ENCODE results near the gene PAQR9. TPM values are rescaled to one million over a fixed set of nuclear protein-coding genes. Genes with fewer than 3 reads are reported as not detected.

Gene PAQR9
- total and polyA plus RNA-seq, 2 donors from 2014 or later: 0.09 TPM; not detected in 1

- intact Hi-C loops (cut with DNase I): no loop called here
- H3K9ac ChIP-seq (ENCODE audit: low read length in 3 of 3): no peak overlapping the region
- no peaks in the 10 kb centered on the region for H3K36me3 ChIP-seq (ENCODE audit: control insufficient read depth in 2 of 3, insufficient read depth in 3 of 3, low read length in 3 of 3)
- no peak overlapping the region for H3K4me3 ChIP-seq (ENCODE audit: low read length in 3 of 3)
- no peaks in the 10 kb centered on the region for H3K4me1 ChIP-seq (ENCODE audit: control insufficient read depth in 2 of 3, insufficient read depth in 2 of 3, low read depth in 1 of 3, low read length in 3 of 3)
- DNase-seq (no peak), FAIRE-seq (no peak)
- TF ChIP-seq CTCF (IDR thresholded peaks at IDR 0.05; ENCODE audit: borderline replicate concordance, extremely low read depth, insufficient read depth): no peak
- H3K9me3 ChIP-seq (ENCODE audit: control insufficient read depth in 2 of 3, insufficient read depth in 1 of 3, low read length in 3 of 3): no peaks in the 10 kb centered on the region
- H3K27me3 ChIP-seq (ENCODE audit: control insufficient read depth, insufficient read depth, low read length): peaks cover 2% of the 10 kb centered on the region
- H3K27ac ChIP-seq (ENCODE audit: low read depth in 2 of 2, low read length in 2 of 2): no peak overlapping the region
These were observed 10.9 kb downstream of the PAQR9 start for GRCh38 chr3:142952272-142953193.

- FAIRE-seq: no peak
- Histone ChIP-seq H3K9ac (ENCODE audit: low read length in 3 of 3) (no peak overlapping the region), H3K27ac (ENCODE audit: low read depth in 2 of 2, low read length in 2 of 2) (no peak overlapping the region), H3K4me1 (ENCODE audit: control insufficient read depth in 2 of 3, insufficient read depth in 2 of 3, low read depth in 1 of 3, low read length in 3 of 3) (no peaks in the 10 kb centered on the region), H3K36me3 (ENCODE audit: control insufficient read depth in 2 of 3, insufficient read depth in 3 of 3, low read length in 3 of 3) (no peaks in the 10 kb centered on the region), H3K4me3 (ENCODE audit: low read length in 3 of 3) (no peak overlapping the region), H3K27me3 (ENCODE audit: control insufficient read depth, insufficient read depth, low read length) (peaks cover 2% of the 10 kb centered on the region), H3K9me3 (ENCODE audit: control insufficient read depth in 2 of 3, insufficient read depth in 1 of 3, low read length in 3 of 3) (no peaks in the 10 kb centered on the region)
- intact Hi-C loops (cut with DNase I): no loop called here
- DNase-seq: peak in 2 of 5 donors; percentile 54 to 58
- TF ChIP-seq CTCF (IDR thresholded peaks at IDR 0.05; ENCODE audit: borderline replicate concordance, extremely low read depth, insufficient read depth): no peak
These were observed 11.7 kb downstream of the PAQR9 start for GRCh38 chr3:142951794-142952193.

GRCh38 chr3:142950972-142951371 is 12.5 kb downstream of the PAQR9 start:
- no peak for DNase-seq
- H3K27ac ChIP-seq (ENCODE audit: low read depth in 2 of 2, low read length in 2 of 2): no peak overlapping the region
- FAIRE-seq: no peak
- no peak overlapping the region for H3K9ac ChIP-seq (ENCODE audit: low read length in 3 of 3)
- no peaks in the 10 kb centered on the region for H3K36me3 ChIP-seq (ENCODE audit: control insufficient read depth in 2 of 3, insufficient read depth in 3 of 3, low read length in 3 of 3)
- H3K9me3 ChIP-seq (ENCODE audit: control insufficient read depth in 2 of 3, insufficient read depth in 1 of 3, low read length in 3 of 3): no peaks in the 10 kb centered on the region
- no peak overlapping the region for H3K4me3 ChIP-seq (ENCODE audit: low read length in 3 of 3)
- no peak for TF ChIP-seq CTCF (IDR thresholded peaks at IDR 0.05; ENCODE audit: borderline replicate concordance, extremely low read depth, insufficient read depth)
- no peaks in the 10 kb centered on the region for H3K4me1 ChIP-seq (ENCODE audit: control insufficient read depth in 2 of 3, insufficient read depth in 2 of 3, low read depth in 1 of 3, low read length in 3 of 3)
- intact Hi-C loops (cut with DNase I): no loop called here
- no peaks in the 10 kb centered on the region for H3K27me3 ChIP-seq (ENCODE audit: control insufficient read depth, insufficient read depth, low read length)

Data from kidney (tissue), 14 donors.